Ishikawa (cell line): Measurements from ENCODE around the gene MAP2K3.

Experiments
- CEBPB ChIP-seq: IDR thresholded peaks from 2 replicates; pipeline ENCODE4 v1.6.1; 2012
- CREB1 ChIP-seq: IDR thresholded peaks from 2 replicates; pipeline ENCODE4 v1.6.1; 2012; ENCODE audit warnings: low read depth
- EP300 ChIP-seq: IDR thresholded peaks from 2 replicates; pipeline ENCODE4 v1.6.1; 2012; ENCODE audit warnings: borderline replicate concordance
- FOXM1 ChIP-seq: IDR thresholded peaks from 2 replicates; pipeline ENCODE4 v1.6.1; 2012; ENCODE audit warnings: low read depth, borderline replicate concordance
- RAD21 ChIP-seq: IDR thresholded peaks from 2 replicates; pipeline ENCODE4 v1.6.1; 2012; ENCODE audit warnings: low read depth
- TAF1 ChIP-seq: IDR thresholded peaks from 2 replicates; pipeline ENCODE4 v1.6.1; 2012; ENCODE audit warnings: low read depth, mild to moderate bottlenecking
- TCF12 ChIP-seq: IDR thresholded peaks from 2 replicates; pipeline ENCODE4 v1.6.1; 2012; ENCODE audit warnings: low read depth
- TEAD4 ChIP-seq: IDR thresholded peaks from 2 replicates; pipeline ENCODE4 v1.6.1; 2012
- ZBTB7A ChIP-seq: IDR thresholded peaks from 2 replicates; pipeline ENCODE4 v1.6.1; 2012; ENCODE audit warnings: low read depth
- TF ChIP-seq, protein P1 (sequence below): IDR thresholded peaks from 2 replicates; pipeline ENCODE4 v1.6.1; 2012
- TF ChIP-seq, protein P2 (sequence below): IDR thresholded peaks from 2 replicates; pipeline ENCODE4 v1.6.1; 2012; ENCODE audit warnings: low read depth, mild to moderate bottlenecking
- TF ChIP-seq, protein P3 (sequence below): IDR thresholded peaks from 2 replicates; pipeline ENCODE4 v1.6.1; 2012

DNA sequence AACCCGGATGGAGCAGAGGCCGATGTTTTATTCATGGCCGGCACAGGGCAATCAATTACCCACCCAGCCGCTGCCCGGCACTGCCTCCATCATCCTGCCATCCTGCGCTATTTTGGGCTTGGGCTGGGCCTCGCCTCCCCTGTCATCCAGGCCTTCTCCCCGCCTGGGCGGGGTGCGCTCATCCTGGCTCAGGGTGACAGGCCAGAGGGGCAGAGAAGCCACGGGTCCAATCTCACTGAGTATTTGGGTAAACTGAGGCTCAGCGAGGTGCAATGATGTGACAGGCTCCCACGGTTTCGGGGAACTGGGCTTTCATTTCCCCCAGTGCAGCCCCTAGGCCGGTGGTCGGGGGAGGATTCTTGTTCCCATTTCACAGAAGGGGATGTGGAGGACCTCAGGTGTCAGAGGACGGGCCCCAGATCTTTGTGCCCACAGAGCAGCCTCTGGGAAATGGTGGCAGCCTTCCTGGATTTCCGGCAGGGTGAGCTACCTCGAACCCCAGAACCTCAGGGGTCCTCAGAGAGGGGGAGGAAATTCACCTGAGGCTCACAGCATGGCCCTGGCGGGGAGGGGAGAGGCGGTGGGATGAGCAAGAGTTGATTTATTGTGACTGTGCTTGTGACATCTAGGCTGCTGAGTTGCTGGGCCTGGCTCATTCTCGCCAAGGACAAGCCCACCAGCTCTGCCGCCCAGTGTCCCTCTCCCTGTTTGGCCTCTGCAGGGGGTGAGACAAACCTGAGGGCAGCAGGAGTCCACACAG, 67.9 kb downstream of the MAP2K3 start:
- no peak for TF ChIP-seq RAD21
- no peak for TF ChIP-seq EP300
- TF ChIP-seq, protein P1, sequence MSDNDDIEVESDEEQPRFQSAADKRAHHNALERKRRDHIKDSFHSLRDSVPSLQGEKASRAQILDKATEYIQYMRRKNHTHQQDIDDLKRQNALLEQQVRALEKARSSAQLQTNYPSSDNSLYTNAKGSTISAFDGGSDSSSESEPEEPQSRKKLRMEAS, result no peak
- TF ChIP-seq CREB1, result no peak
- no peak for TF ChIP-seq FOXM1
- no peak for TF ChIP-seq ZBTB7A
- no peak for TF ChIP-seq TCF12
- TF ChIP-seq, protein P2, sequence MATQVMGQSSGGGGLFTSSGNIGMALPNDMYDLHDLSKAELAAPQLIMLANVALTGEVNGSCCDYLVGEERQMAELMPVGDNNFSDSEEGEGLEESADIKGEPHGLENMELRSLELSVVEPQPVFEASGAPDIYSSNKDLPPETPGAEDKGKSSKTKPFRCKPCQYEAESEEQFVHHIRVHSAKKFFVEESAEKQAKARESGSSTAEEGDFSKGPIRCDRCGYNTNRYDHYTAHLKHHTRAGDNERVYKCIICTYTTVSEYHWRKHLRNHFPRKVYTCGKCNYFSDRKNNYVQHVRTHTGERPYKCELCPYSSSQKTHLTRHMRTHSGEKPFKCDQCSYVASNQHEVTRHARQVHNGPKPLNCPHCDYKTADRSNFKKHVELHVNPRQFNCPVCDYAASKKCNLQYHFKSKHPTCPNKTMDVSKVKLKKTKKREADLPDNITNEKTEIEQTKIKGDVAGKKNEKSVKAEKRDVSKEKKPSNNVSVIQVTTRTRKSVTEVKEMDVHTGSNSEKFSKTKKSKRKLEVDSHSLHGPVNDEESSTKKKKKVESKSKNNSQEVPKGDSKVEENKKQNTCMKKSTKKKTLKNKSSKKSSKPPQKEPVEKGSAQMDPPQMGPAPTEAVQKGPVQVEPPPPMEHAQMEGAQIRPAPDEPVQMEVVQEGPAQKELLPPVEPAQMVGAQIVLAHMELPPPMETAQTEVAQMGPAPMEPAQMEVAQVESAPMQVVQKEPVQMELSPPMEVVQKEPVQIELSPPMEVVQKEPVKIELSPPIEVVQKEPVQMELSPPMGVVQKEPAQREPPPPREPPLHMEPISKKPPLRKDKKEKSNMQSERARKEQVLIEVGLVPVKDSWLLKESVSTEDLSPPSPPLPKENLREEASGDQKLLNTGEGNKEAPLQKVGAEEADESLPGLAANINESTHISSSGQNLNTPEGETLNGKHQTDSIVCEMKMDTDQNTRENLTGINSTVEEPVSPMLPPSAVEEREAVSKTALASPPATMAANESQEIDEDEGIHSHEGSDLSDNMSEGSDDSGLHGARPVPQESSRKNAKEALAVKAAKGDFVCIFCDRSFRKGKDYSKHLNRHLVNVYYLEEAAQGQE, result no peak
- TF ChIP-seq TEAD4, result no peak
- TF ChIP-seq, protein P3, sequence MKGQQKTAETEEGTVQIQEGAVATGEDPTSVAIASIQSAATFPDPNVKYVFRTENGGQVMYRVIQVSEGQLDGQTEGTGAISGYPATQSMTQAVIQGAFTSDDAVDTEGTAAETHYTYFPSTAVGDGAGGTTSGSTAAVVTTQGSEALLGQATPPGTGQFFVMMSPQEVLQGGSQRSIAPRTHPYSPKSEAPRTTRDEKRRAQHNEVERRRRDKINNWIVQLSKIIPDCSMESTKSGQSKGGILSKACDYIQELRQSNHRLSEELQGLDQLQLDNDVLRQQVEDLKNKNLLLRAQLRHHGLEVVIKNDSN, result no peak
- TF ChIP-seq TAF1, result no peak
- TF ChIP-seq CEBPB, result no peak
